ENCODE results near the gene FBXL12.
A peak's percentile ranks its signal among the peaks of the same experiment; 100 is the strongest.
"Not testable (repeated sequence)": the region's sequence is repeated elsewhere in the genome, so short reads cannot be mapped to it uniquely, and the experiment has no call there.

Gene FBXL12

DNA sequence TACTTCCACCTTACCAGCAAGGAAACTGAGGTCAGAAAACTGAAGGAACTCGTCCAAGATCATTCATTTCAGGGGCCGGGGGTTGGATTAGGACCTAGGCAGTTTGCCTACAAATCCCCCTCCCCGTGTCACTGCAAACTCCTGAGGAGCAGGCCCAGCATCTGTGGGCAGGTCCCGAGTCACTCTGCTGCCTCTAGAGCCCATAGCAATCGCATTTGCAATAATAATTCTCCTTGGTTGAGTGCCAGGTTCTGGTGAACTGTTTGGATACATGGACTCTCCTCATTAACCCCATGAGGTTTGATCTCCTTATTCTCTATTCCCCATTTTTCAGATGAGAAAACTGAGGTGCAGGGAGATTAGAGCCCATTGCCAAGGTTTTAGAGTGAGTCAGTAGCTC is 17.1 kb upstream of the FBXL12 start:
- no peak for DNase-seq

DNA sequence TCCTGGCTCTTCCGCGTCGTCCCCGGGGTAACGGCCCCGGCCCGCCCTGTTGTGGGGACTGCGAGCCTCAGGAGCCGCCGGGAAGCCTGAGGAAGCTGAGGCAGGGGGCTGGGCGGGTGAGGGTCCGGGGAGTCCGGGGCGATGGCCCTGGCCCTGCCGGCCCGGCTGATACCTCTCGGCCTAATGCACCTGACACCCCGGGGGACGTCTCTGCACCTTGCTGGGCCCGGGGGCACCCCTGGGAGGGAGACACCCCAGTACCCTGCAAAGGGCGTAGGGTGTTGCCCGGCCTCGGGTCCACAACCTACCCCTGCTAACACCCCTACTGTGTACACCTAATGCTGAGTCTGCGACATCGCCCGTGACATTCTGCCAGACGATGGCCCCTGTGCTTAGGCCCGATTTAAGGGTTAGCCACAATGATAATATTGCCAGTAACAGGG is 16.6 kb upstream of the FBXL12 start:
- no peak for DNase-seq

DNA sequence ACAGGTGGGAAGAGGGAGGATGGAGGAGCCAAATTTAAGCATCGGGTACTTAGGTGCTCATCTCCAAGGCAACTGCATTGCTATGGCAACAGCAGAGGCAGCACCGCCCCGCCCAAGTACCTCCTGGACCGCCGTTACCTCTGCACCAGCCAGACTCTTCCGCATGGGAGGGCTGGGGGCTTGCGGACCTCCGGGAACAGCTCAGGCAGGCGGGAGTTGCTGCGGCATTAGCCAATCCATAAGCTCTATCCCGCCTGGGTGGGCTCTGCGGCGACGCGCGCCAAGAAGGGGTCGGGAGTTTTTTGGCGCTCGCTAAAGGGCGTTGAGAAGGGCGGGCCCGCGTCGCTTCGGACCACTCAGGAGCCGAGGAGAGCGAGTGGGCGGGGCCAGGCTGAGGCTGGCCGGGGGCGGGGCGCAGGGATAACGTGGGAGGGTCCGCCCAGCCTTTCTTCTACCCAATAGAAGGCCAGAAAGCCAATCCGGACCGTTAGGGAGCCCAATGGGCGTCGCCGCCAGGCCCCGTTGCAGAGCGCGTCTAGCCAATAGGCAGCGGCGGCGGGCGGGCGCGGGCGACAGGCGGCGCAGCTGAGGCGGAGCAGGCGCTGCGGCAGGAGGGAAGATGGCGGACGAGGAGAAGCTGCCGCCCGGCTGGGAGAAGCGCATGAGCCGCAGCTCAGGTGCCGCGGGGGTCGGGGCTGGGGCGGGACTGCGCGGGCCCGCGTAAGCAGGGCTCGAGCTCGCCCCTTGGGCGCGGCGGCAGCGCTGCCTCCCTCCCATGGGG is 16.0 kb upstream of the FBXL12 start, which contains the start of gene PIN1:
Gene PIN1, plus strand, starts transcription at position 593 of the 781 bp plus-strand sequence. Its CDS starts 27 bp downstream, at position 620.
- DNase-seq = peak; percentile 99

DNA sequence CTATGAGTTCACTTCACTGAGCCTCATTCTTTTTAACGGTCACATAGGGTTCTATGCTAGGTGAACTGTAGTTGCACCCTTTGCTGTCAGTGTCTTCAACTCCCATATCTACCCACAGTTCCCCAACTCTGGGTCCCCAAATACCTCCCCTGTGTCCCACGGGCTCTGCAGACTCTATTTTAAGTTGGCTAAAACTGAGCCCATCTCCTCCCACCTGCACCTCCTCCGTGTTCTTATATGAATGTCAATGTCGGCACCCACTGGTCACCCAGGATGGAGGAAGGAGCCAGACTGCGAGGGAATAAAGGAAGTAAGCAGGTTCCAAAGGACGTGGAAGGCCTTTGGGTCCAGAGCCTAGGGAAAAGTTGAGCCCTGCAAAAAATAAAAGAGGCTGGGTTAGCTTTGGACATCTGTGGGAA is 15.4 kb upstream of the FBXL12 start:
- no peak for DNase-seq

DNA sequence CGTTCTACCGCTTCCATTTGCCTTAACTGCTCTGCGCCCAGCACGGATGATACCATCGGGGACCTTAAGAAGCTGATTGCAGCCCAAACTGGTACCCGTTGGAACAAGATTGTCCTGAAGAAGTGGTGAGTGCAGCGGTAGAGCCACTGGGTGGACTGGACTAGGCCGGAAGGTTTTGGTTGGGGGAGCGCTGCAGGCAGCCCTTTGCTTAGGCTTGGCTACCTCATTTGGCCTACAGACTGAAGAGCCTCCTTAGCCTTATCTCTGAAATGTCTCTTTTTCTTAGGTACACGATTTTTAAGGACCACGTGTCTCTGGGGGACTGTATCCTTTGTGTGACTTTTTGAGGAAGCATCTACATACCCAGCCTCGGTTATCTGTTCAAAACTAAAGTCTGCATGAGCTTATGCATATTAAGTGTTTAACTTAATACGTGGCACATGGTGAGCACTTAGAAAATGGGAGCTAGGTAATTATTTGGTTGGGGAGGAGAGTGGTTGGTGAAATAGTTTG is 9.7 kb upstream of the FBXL12 start:
- no peak for DNase-seq

DNA sequence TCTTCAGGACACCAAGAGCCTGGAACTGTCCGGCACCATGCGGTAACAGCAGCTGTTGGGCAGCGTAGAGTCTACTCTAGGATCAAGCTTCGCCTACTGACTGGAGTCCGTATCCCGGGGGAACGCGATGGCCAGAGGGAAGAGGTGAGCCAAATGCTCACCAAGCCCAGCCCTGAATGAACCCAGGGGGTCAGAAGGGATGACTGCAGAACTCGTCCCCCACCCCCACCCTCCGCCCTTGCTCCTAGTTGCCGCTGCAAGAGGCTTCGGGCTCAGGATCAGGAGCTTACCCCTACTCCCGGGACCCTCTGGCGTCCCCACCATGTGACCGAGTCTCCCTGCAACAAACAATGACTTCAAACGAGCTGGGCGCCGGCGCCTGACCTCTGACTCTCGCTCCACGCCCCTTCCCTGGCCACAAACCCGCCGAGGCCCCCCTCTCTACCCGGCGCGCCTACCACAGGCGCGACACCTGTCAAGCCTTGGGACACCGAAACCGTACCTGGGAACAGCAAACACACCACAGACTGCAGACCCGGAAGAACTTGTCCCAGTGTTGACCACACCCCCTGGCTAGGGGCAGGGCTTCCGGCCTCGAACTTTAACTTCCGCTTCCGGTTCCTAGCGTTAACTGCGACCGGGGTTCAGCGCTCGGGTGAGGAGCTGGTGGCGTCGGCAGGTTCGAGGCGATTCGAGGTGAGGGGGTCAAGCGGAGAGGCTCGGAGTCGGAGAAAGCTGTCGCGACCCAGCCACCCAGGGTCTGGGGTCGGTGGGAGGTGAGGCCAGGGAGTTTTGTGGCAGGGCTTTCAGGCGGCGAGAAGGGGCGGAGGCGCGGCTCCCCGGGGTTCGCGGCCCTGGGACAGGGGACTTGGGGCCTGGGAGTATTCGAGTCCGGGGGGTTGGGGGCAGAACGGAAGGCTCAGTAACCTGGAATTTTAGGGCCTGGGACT is 8.7 kb upstream of the FBXL12 start, which contains the start of gene UBL5:
Gene UBL5, plus strand, starts transcription at position 630 of the 950 bp plus-strand sequence. CDS start 420 bp downstream, outside the sequence.
- peak; percentile 80 for DNase-seq

DNA sequence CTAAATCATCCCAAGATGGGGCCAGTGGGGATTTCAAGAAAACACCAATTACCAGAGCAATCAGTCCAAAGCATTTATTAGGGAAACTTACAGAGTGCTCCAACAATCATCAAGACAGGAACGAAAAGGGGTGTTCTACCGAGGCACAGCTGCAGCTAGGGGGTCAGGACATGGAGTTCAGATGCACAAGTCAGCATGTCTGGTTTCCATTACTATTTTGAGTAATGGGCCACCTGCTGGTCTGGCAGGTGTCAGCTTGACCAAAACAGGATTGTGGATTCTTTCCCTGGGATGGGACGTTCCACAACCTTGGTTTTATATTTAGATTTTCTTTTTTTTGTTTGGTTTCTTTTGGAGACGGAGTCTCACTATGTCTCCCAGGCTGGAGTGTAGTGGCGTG is 4.9 kb upstream of the FBXL12 start:
- no peak for DNase-seq

DNA sequence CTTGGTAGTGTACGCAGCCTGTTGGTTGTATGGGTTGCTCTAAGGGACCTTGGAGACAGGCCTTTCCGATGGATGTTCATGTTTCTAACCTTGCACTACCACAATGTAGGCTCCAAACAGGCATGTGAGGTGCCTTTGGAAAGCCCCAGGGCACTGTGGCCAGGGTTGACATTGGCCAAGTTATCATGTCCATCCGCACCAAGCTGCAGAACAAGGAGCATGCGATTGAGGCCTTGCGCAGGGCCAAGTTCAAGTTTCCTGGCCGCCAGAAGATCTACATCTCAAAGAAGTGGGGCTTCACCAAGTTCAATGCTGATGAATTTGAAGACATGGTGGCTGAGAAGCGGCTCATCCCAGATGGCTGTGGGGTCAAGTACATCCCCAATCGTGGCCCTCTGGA is 1.2 kb upstream of the FBXL12 start:
- DNase-seq = not testable (repeated sequence)

DNA sequence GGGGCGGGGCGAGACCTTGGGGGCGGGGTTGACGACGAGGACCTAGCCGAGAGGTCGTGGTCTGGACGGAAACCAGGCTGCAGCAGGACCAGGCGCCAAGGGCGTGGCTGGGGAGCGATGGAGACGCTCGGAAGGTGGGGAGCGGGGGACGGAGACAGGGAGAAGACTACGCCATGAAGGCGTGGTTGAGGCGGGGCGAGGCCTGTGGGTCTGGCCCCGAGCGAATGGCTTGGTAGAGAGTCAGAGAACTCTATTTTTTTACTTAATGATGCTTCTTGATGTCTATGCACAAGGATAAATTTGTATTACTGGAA is 674 bp upstream of the FBXL12 start:
- no peak for DNase-seq

DNA sequence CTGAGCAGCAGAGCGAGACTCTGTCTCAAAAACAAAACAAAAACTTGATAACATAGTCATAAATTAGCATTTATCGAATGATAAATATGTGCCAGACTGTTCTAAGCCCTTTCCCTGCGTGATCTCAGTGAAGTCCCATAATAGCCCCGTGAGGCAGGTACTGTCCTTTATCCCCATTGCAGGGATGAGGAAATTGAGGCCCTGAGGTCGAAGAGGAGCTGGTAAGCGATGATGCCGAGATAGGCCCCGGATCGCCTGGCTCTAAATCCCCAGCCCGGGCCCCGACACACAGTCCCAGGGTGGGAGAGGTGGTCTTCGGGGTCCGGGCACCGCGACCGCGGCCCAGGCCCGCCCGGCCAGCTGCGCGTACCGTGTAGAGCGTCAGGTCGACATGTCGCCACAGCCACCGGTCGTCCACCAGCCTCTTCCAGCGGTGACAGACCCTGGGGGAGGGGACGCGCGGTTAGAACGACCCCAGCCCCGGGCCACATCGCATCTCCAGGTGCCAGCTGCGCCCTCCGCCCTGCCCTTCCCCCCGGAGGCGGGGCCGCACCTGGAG is 625 bp downstream of the FBXL12 start:
- no peak for DNase-seq

DNA sequence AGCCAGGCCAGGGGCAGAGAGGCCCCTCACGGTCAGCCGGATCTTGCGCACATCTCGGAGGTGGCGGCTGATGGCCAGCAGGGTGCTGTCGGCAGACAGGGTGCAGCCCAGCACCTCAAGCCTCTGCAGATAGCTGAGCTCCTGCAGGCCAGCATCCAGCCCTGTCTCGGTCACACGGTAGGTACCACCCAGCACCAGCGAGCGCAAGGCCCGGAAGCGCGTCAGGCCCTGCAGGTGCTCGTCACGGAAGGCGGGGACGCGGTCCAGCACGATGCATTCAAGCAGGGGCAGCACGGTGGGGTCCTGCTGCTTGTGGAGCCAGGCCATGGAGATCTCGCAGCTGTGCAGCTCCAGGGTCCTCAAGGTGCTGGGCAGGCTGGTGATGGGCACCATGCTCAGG is 7.7 kb downstream of the FBXL12 start:
- DNase-seq = no peak

DNA sequence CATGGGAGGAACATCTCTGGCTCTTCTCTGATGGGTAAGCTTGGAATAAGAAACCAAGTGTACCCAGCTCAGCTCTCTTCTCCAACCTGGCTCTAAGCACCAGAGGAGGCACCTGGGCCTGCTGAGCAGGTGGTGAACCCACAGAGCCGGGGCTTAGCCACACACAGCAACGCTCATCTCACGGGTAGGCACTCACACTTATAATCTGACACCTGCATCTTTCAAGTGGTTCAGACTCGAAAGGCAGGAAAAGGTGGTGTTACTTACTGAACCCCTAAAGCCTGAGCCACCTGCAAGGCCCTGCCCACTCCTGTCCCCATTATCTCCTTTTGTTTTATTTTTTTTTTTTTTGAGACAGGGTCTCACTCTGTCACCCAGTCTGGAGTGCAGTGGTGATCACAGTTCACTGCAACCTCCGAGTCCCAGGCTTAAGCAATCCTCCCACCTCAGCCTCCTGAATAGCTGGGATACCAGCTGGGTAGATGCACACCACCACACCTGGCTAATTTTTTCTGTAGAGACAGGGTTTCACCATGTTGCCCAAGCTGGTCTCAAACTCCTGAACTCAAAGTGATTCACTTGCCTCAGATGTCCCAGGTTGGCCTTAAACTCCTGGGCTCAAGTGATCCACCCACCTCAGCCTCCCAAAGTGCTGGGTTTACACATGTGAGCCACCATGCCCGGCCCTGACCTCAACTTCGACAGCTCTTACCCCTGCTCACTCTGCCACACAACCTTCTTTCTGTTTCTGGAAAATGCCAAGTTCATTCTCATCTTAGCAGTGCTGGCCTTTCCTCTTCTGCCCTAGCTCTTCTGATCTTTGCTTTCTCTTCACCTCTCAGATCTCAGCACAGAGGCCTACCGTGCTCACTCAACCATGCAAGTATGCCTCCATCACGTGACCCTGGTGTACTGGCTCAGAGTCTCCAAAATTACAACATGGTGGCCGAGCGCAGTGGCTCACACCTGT is 9.7 kb downstream of the FBXL12 start:
- DNase-seq = no peak

DNA sequence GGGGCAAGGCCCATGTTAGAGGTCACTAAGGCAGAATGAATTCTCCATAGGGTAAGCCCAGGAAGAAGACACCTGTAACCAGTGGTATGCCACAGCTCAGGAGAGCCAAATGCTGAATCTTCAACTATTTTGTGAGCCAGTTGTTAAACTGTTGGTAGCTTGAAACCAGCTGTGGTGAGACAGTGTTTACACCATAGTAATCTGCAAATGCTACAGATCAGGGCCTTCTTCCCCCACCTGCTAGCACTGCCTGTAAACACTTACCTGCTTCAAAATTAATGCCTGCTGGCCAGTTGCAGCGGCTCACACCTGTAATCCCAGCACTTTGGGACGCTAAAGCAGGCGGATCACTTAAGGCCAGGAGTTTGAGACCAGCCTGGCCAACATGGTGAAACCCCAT is 12.1 kb downstream of the FBXL12 start:
- DNase-seq = no peak

DNA sequence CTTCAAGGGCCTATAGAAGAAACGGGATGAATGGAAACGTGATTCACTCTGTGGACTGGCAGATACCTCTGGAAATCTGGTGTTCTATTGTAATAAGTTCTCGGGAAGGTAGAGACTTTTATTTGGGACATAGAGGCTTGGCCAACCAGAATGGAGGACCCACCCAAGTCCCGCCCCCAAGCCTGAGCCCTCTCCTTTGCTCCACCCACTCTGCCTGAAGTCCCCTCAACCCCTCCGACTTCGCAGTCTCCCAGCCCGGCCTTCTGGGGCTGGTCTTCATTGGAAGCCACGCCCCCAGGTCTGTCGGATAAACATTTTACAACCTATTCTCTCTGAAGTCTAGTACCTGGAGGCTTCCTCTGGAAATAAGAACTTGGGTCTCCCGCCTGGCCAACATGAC is 16.9 kb downstream of the FBXL12 start:
- DNase-seq = no peak

DNA sequence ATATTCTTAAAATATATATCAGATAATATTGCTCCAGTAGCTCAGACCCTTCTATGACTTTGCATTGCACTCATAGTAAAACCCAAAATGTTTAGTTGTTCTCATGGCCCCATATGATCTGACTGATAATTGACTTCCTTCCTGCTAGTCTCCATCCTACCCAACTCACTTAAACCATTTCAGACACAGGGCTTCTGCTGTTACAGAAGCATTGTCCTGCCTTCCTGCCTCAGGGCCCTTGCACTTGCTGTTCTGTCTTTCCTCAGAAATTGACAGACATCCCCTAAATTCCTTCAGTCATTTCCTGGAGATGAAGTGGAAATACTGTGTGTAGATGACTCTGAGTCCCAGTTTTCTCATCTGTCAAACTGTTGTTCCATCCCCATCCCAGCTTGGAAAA is 19.7 kb downstream of the FBXL12 start:
- DNase-seq = no peak

DNA sequence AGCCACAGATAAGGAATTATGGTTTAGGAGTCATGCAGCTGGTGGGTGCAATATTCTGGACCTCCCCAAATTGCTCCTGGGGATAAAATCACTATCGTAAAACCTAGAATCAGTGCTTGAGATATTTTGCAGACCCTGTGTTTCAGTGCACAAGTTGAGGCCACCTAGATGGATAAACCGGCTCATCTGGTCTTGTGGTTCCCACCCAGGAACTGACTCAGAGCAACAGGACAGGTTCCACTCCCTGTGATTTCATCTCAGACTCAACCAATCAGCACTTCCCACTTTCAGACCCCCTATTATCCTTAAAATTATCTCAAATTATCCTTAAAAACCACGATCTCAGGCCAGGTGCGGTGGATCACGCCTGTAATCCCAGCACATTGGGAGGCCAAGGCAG is 21.0 kb downstream of the FBXL12 start:
- DNase-seq = no peak

DNA sequence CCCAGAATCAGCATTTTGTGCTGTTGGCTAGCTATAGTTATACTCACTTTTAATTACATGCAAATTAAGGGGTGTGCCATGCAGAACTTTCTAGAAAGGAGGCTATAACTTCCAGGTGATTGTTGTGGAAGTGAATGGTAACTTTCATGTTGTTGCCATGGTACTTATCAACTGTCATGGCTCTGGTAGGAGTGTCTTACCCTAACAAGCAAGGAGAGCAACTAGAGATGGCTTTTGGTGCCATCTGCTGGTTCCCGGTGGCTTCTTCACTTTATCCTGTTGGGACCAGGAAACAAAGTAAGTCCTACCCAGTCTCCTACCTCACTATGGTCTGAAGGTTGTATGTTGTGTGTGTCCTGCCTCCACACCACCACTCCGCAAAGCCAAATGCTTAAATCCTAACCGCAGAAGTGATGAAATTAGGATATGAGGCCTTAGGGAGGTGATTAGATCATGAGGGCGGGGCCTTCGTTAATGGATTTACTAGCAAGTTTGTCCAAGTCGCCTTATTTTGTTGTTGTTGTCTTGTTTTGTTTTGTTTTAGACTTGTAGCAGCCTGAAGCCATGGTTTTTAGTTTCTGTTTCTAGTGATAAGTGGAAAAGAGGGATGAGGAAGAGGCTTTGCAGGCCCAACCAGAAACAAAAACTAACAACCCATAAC is 22.6 kb downstream of the FBXL12 start:
- DNase-seq = peak; percentile 72

DNA sequence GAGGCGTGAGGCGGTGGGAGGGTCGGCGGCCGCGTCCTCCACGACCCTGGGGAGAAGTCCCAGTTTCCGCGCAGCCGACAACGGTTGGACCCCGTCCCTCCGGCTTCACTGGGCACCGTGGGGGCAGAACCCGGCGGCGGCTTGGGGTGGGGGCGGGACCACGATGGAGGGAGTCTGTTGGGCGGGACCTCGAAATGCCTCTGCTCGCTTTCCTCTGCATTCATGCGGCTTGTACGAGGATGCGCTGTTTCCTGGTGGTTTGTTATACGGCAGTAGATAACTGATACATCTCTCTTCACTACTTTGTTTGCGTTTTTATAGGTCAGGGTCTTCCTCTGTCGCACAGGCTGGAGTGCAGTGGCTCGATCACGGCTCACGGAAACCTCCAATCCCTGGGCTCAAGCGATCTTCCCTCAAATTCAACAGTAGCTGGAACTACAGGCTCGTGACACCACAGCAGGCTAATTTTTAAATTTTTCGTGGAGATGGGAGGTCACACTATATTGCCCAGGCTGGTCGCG is 25.7 kb downstream of the FBXL12 start:
- DNase-seq = peak; percentile 54

DNA sequence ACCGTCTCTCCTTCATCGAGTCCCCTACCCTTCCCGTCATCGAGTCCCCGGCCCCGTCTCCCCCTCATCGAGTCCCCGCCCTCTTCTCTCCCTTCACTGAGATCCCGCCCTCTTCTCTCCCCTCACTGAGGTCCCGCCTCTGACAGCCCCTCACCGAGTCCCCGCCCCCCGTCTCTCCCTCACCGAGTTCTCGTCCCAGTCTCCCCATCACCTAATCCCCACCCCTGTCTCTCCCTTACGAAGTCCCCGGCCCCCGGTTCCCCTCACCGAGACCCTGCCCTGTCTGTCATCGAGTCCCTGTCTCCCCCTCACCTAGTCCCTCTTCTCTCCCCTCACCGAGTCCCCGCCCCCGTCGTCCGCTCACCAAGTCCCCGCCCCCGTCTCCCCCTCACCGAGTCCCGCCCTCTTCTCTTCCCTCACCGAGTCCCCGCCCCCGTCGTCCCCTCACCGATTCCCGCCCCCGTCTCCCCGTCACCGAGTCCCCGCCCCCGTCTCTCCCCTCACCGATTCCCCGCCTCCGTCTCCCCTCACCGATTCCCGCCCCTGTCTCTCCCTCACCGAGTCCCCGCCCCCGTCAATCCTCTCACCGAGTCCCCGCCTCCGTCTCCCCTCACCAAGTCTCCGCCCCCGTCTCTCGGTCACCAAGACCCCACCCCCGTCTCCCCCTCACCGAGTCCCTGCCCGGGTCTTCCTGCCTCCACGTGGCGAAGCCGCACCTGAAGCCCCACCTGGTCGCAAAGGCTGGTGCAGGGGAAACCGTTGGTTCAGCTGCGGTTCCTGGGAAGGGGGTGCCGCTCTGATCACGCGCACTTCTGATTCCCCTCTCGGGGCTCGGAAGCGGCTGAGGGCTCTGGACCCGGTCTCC is 26.4 kb downstream of the FBXL12 start:
- DNase-seq = peak; percentile 92

DNA sequence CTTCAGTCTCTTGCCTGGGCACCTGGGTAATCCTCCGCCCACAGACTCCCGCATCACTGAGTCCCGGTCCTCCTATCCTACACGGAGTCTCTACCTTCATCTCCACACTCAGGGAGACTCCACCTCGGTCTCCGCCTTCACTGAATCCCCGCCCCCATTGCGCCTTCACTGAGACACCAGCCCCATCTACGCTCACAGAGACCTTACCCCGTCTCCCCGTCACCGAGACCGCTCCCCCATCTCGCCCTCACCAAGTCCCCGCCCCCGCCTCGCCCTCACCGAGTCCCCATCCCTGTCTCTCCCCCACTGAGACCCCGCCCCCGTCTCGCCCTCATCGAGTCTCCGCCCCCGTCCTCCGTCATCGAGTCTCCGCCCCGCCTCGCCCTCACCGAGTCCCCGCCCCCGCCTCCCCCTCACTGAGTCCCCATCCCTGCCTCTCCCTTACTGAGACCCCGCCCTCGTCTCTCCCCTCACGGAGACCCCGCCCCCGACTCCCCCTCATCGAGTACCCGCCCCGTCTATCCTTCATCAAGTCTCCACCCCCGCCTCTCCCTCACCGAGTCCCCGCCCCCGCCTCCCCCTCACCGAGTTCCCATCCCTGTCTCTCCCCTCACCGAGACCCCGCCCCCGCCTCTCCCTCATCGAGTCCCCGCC is 27.2 kb downstream of the FBXL12 start:
- DNase-seq = peak; percentile 92

All from stimulated activated CD4-positive, alpha-beta T cell treated with anti-CD3 and anti-CD28 coated beads, Interleukin-12 subunit alpha, Interleukin-12 subunit beta, amount 100 ng/mL, for 4 hours (primary cell).